PC-9 (cell line): ENCODE measurements around the gene ZNF597.

Experiments
- CTCF ChIP-seq: fragments of 200-600 bp; sonication (generic); conservative IDR thresholded peaks from 2 replicates; pipeline ENCODE4 v1.6.1; 2017; ENCODE audit warnings: mixed run types, antibody characterized with exemption, mild to moderate bottlenecking, moderate library complexity
- EZH2 ChIP-seq: fragments of 200-600 bp; sonication (generic); IDR thresholded peaks from 2 replicates; pipeline ENCODE4 v1.8.0; 2017; ENCODE audit warnings: antibody characterized with exemption, low read depth

GRCh38 chr16:3454631-3455147 is 11.4 kb upstream of the ZNF597 start:
- TF ChIP-seq CTCF (no peak), EZH2 (no peak)
